ENCODE results near the gene SYNGR3.

- TF ChIP-seq CTCF (conservative IDR thresholded peaks at IDR 0.05 in 1 of 2, IDR thresholded peaks at IDR 0.05 in 1 of 2; ENCODE audit: extremely low read depth in 1 of 2, insufficient read depth in 1 of 2, low read depth in 1 of 2, low read length in 2 of 2) (no peak), EZH2 (IDR thresholded peaks at IDR 0.05; ENCODE audit: borderline replicate concordance, low read length) (no peak)
These were observed 30.4 kb downstream of the SYNGR3 start for GRCh38 chr16:2019921-2020831.
